Mesenchymal stem cell (in vitro differentiated cells and primary cell): ENCODE data around the gene CAPRIN1.

Source experiments
- DNase-seq: peaks from one replicate; pipeline ENCODE4 v3.0.0-alpha.2; 2013
- H2AFZ ChIP-seq: one replicate; pipeline ENCODE4 v1.6.1; 2013; ENCODE audit warnings: low read depth, mild to moderate bottlenecking, control low read depth, inconsistent platforms, low read length, moderate library complexity
- H2AK5ac ChIP-seq: 2 replicates; pipeline ENCODE4 v1.6.1; 2013; ENCODE audit warnings: low read length, moderate library complexity, mild to moderate bottlenecking, inconsistent platforms; ENCODE audit not compliant: severe bottlenecking
- H2BK120ac ChIP-seq: one replicate; pipeline ENCODE4 v1.6.1; 2013; ENCODE audit warnings: low read depth, mild to moderate bottlenecking, inconsistent platforms, low read length, moderate library complexity
- H2BK12ac ChIP-seq, 2 experiments: one replicate each; pipeline ENCODE4 v1.6.1; 2013; ENCODE audit warnings: inconsistent platforms in 2 of 2, low read length in 2 of 2, mild to moderate bottlenecking in 2 of 2, moderate library complexity in 2 of 2, control low read depth in 1 of 2
- H2BK15ac ChIP-seq: one replicate; pipeline ENCODE4 v1.6.1; 2013; ENCODE audit warnings: mild to moderate bottlenecking, low read depth, inconsistent platforms; ENCODE audit not compliant: poor library complexity, severe bottlenecking
- H2BK5ac ChIP-seq: 2 replicates; pipeline ENCODE4 v1.6.1; 2013; ENCODE audit warnings: low read depth, mild to moderate bottlenecking, low read length, control low read depth, inconsistent platforms; ENCODE audit not compliant: poor library complexity, severe bottlenecking
- H3K14ac ChIP-seq, 2 experiments: one replicate each; pipeline ENCODE4 v1.6.1; 2013; ENCODE audit warnings: inconsistent platforms in 2 of 2, low read length in 2 of 2, control low read depth in 1 of 2, mild to moderate bottlenecking in 1 of 2, moderate library complexity in 1 of 2
- H3K18ac ChIP-seq, 2 experiments: one replicate each; pipeline ENCODE4 v1.6.1; 2013; ENCODE audit warnings: inconsistent platforms in 2 of 2, low read length in 2 of 2, control low read depth in 1 of 2, low read depth in 1 of 2, mild to moderate bottlenecking in 1 of 2
- H3K23ac ChIP-seq, 2 experiments: one replicate each; pipeline ENCODE4 v1.6.1; 2013; ENCODE audit warnings: inconsistent platforms in 2 of 2, low read length in 2 of 2, mild to moderate bottlenecking in 2 of 2, moderate library complexity in 2 of 2, control low read depth in 1 of 2
- H3K27ac ChIP-seq: 2 replicates; pipeline ENCODE4 v1.5.1; 2013; ENCODE audit warnings: mild to moderate bottlenecking, moderate library complexity, low read length, control low read depth, inconsistent platforms; ENCODE audit not compliant: poor library complexity, severe bottlenecking
- H3K27me3 ChIP-seq, 2 experiments: 2 replicates each; pipeline versions ENCODE4 v1.6.1 to v1.7.0; 2013; ENCODE audit warnings: low read length in 2 of 2, mild to moderate bottlenecking in 2 of 2, moderate library complexity in 2 of 2, control low read depth in 1 of 2, inconsistent platforms in 1 of 2; ENCODE audit not compliant: control insufficient read depth in 1 of 2, insufficient read depth in 1 of 2
- H3K36me3 ChIP-seq, 2 experiments: 2 replicates each; pipeline versions ENCODE4 v1.6.1 to v1.7.0; 2013; ENCODE audit warnings: low read length in 2 of 2, control low read depth in 1 of 2, inconsistent platforms in 1 of 2, low read depth in 1 of 2, mild to moderate bottlenecking in 1 of 2; ENCODE audit not compliant: insufficient read depth in 2 of 2, control insufficient read depth in 1 of 2
- H3K4ac ChIP-seq, 2 experiments: one replicate each; pipeline ENCODE4 v1.6.1; 2013; ENCODE audit warnings: inconsistent platforms in 2 of 2, low read length in 2 of 2, mild to moderate bottlenecking in 2 of 2, moderate library complexity in 2 of 2, control low read depth in 1 of 2, low read depth in 1 of 2
- H3K4me1 ChIP-seq: 2 replicates; pipeline ENCODE4 v1.6.1; 2013; ENCODE audit warnings: low read depth, low read length, control low read depth; ENCODE audit not compliant: control insufficient read depth, insufficient read depth
- H3K4me2 ChIP-seq: 2 replicates; pipeline ENCODE4 v1.6.1; 2013; ENCODE audit warnings: low read length, mild to moderate bottlenecking, inconsistent platforms; ENCODE audit not compliant: poor library complexity, severe bottlenecking
- H3K4me3 ChIP-seq, 2 experiments: 2 replicates each; pipeline versions ENCODE4 v1.5.1 to v1.7.0; 2013; ENCODE audit warnings: low read length in 2 of 2, mild to moderate bottlenecking in 2 of 2, control low read depth in 1 of 2, low read depth in 1 of 2; ENCODE audit not compliant: insufficient read depth in 1 of 2
- H3K79me1 ChIP-seq: replicated peaks from 2 replicates; pipeline ENCODE4 v1.6.1; 2013; ENCODE audit warnings: mild to moderate bottlenecking, control low read depth, low read length, inconsistent platforms; ENCODE audit not compliant: poor library complexity, severe bottlenecking
- H3K9ac ChIP-seq: 2 replicates; pipeline ENCODE4 v1.7.0; 2013; ENCODE audit warnings: mild to moderate bottlenecking, low read length, moderate library complexity
- H3K9me3 ChIP-seq: 2 replicates; pipeline ENCODE4 v1.7.0; 2013; ENCODE audit warnings: mild to moderate bottlenecking, low read length; ENCODE audit not compliant: control insufficient read depth
- H4K8ac ChIP-seq: one replicate; pipeline ENCODE4 v1.6.1; 2013; ENCODE audit warnings: inconsistent platforms, mild to moderate bottlenecking, low read length, moderate library complexity
- H4K91ac ChIP-seq: one replicate; pipeline ENCODE4 v1.6.1; 2013; ENCODE audit warnings: mild to moderate bottlenecking, low read length, inconsistent platforms
- WGBS: methylation state at CpG from one replicate; pipeline ENCODE4 v1.1.7; 2013; ENCODE audit warnings: mixed read lengths; 5-methylcytosine and 5-hydroxymethylcytosine counted together

CAPRIN1 gene

GRCh38 chr11:34098813-34099212 lies 47.3 kb downstream of the CAPRIN1 start:
- 96% methylated on average over 2 of the region's 2 CpGs for WGBS
- H3K14ac ChIP-seq: no peak overlapping the region
- no peak overlapping the region for H3K18ac ChIP-seq
- H3K23ac ChIP-seq: no peak overlapping the region
- no peak overlapping the region for H3K4me2 ChIP-seq
- H3K79me1 ChIP-seq: peaks cover 7% of the 10 kb centered on the region
- H4K91ac ChIP-seq: no peak overlapping the region
- no peak overlapping the region for H3K4me3 ChIP-seq
- H3K4ac ChIP-seq: no peak overlapping the region
- no peak overlapping the region for H2BK120ac ChIP-seq
- no peaks in the 10 kb centered on the region for H3K9me3 ChIP-seq
- no peaks in the 10 kb centered on the region for H3K27me3 ChIP-seq
- H4K8ac ChIP-seq: no peak overlapping the region
- peaks cover 13 to 94% of the 10 kb centered on the region in 2 experiments for H3K36me3 ChIP-seq
- no peak overlapping the region for H2AFZ ChIP-seq
- H3K4me1 ChIP-seq: no peaks in the 10 kb centered on the region
- H3K27ac ChIP-seq: no peak overlapping the region
- no peak overlapping the region for H3K9ac ChIP-seq
- no peak overlapping the region for H2AK5ac ChIP-seq
- H2BK12ac ChIP-seq: no peak overlapping the region
- H2BK15ac ChIP-seq: no peak overlapping the region
- no peak for DNase-seq
- H2BK5ac ChIP-seq: no peak overlapping the region

GRCh38 chr11:34104680-34105078 lies 53.1 kb downstream of the CAPRIN1 start:
- peaks cover 3% of the 10 kb centered on the region for H3K4me1 ChIP-seq
- peak overlapping the region in 1 of 2 experiments; percentile 88 for H3K4ac ChIP-seq
- no peak overlapping the region for H4K91ac ChIP-seq
- no peak overlapping the region for H3K18ac ChIP-seq
- peak overlapping the region in 1 of 2 experiments; percentile 95 for H3K4me3 ChIP-seq
- peaks cover 15% of the 10 kb centered on the region for H3K79me1 ChIP-seq
- peak overlapping the region; percentile 84 for H4K8ac ChIP-seq
- WGBS: 48% methylated on average over 6 of the region's 6 CpGs
- H3K27ac ChIP-seq: peak overlapping the region; percentile 88
- H2BK5ac ChIP-seq: no peak overlapping the region
- no peak overlapping the region for H2BK15ac ChIP-seq
- no peak overlapping the region for H3K23ac ChIP-seq
- peak overlapping the region; percentile 75 for H3K4me2 ChIP-seq
- no peak overlapping the region for H3K14ac ChIP-seq
- peak; percentile 12 for DNase-seq
- H3K36me3 ChIP-seq: peaks cover 1 to 53% of the 10 kb centered on the region in 2 experiments
- H3K27me3 ChIP-seq: no peaks in the 10 kb centered on the region
- H2BK12ac ChIP-seq: no peak overlapping the region
- no peak overlapping the region for H2AFZ ChIP-seq
- H2AK5ac ChIP-seq: no peak overlapping the region
- H3K9me3 ChIP-seq: no peaks in the 10 kb centered on the region
- H2BK120ac ChIP-seq: no peak overlapping the region
- peak overlapping the region; percentile 96 for H3K9ac ChIP-seq

GRCh38 chr11:34105079-34105956 lies 53.8 kb downstream of the CAPRIN1 start, which contains the start of gene NAT10:
Gene NAT10 (plus strand): TSS chr11:34105629. CDS start chr11:34108226, 2,597 bp downstream.
- no peak within 1 kb of the TSS for H2BK120ac ChIP-seq
- peak within 1 kb of the TSS; percentile 96 for H3K9ac ChIP-seq
- peak within 1 kb of the TSS in 1 of 2 experiments; percentile 36 for H3K23ac ChIP-seq
- H4K91ac ChIP-seq: peak within 1 kb of the TSS; percentile 74
- no peak within 1 kb of the TSS for H2BK5ac ChIP-seq
- no peak within 1 kb of the TSS for H2BK12ac ChIP-seq
- peak within 1 kb of the TSS; percentile 73 to 95 for H3K4me3 ChIP-seq
- H3K4ac ChIP-seq: peak within 1 kb of the TSS; percentile 58 to 88
- H3K18ac ChIP-seq: peak within 1 kb of the TSS; percentile 59 to 86
- H3K79me1 ChIP-seq: peaks cover 21% of the 10 kb centered on the region
- H2AFZ ChIP-seq: peak within 1 kb of the TSS; percentile 57
- peaks cover 3% of the 10 kb centered on the region for H3K4me1 ChIP-seq
- peak within 1 kb of the TSS in 1 of 2 experiments; percentile 31 for H3K14ac ChIP-seq
- H2AK5ac ChIP-seq: no peak within 1 kb of the TSS
- H4K8ac ChIP-seq: peak within 1 kb of the TSS; percentile 84
- WGBS: under 1% methylated on average over 50 of the region's 55 CpGs
- DNase-seq: peak; percentile 99
- no peaks in the 10 kb centered on the region for H3K9me3 ChIP-seq
- H2BK15ac ChIP-seq: no peak within 1 kb of the TSS
- H3K27me3 ChIP-seq: no peaks in the 10 kb centered on the region
- H3K36me3 ChIP-seq: peaks cover 7 to 53% of the 10 kb centered on the region in 2 experiments
- peak within 1 kb of the TSS; percentile 75 for H3K4me2 ChIP-seq
- peak within 1 kb of the TSS; percentile 88 for H3K27ac ChIP-seq

DNA sequence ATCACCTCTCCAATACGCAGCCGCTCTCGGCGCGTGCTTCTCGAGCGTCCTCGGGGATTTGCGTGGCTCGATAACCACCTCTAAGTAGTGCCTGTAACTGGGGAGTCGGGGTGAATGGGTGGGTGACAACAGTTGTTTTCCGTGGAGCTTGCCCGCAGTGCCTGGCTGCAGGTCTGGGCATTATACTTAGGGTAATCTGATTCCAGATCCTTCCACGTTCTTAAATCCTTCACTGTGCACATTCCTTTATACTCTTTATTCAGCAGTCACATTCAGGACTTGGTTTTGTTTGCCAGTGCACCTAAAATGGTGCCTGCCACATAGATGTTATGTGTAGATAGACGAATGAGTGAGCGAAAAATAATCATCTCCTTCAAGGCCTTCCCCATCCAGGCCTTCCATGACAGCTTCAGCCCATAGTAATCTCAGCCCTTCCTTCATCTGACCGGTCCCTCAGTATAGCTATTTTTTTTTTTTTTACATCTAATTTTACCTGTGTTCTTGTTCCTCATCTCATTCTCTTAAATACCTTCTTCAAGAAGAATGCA lies 54.5 kb downstream of the CAPRIN1 start:
- H3K79me1 ChIP-seq: peaks cover 22% of the 10 kb centered on the region
- H3K27me3 ChIP-seq: no peaks in the 10 kb centered on the region
- peak overlapping the region; percentile 73 to 95 for H3K4me3 ChIP-seq
- WGBS: 2% methylated on average over 9 of the region's 17 CpGs
- DNase-seq: no peak
- H3K27ac ChIP-seq: peak overlapping the region; percentile 88
- H3K4me1 ChIP-seq: peaks cover 3% of the 10 kb centered on the region
- H2BK5ac ChIP-seq: no peak overlapping the region
- H2AK5ac ChIP-seq: no peak overlapping the region
- H3K4me2 ChIP-seq: peak overlapping the region; percentile 4
- H4K8ac ChIP-seq: peak overlapping the region; percentile 71
- H3K23ac ChIP-seq: peak overlapping the region in 1 of 2 experiments; percentile 36
- H2BK120ac ChIP-seq: no peak overlapping the region
- H2BK12ac ChIP-seq: no peak overlapping the region
- peaks cover 8 to 53% of the 10 kb centered on the region in 2 experiments for H3K36me3 ChIP-seq
- peak overlapping the region; percentile 36 to 42 for H3K4ac ChIP-seq
- no peak overlapping the region for H4K91ac ChIP-seq
- peak overlapping the region; percentile 33 for H2AFZ ChIP-seq
- H3K18ac ChIP-seq: peak overlapping the region; percentile 33 to 44
- H2BK15ac ChIP-seq: no peak overlapping the region
- H3K14ac ChIP-seq: no peak overlapping the region
- H3K9me3 ChIP-seq: no peaks in the 10 kb centered on the region
- peak overlapping the region; percentile 96 for H3K9ac ChIP-seq
